Adrenal gland (tissue), 5 donors: ENCODE results near the gene DDX31.

Source experiments
- POLR2A ChIP-seq, 2 donors: fragments of 450-650 bp; IDR thresholded peaks; one replicate each; pipeline ENCODE4 v1.6.1; 2017; ENCODE audit warnings: antibody characterized with exemption in 2 of 2, mild to moderate bottlenecking in 2 of 2, moderate library complexity in 1 of 2
- TF ChIP-seq, protein P1 (sequence below), 6 experiments: fragments of 450-650 bp in 4 of 6; fragments of 200-600 bp in 2 of 6; sonication (generic) in 1 of 6; IDR thresholded peaks; 1 replicate in 5 of 6; 2 replicates in 1 of 6; pipeline versions ENCODE4 v1.5.1 to v1.8.0; 2016 to 2021; ENCODE audit warnings: antibody characterized with exemption in 6 of 6, mild to moderate bottlenecking in 2 of 6, moderate library complexity in 1 of 6
- donor health status: DM: no; HTN: no; CAD: no.

DNA sequence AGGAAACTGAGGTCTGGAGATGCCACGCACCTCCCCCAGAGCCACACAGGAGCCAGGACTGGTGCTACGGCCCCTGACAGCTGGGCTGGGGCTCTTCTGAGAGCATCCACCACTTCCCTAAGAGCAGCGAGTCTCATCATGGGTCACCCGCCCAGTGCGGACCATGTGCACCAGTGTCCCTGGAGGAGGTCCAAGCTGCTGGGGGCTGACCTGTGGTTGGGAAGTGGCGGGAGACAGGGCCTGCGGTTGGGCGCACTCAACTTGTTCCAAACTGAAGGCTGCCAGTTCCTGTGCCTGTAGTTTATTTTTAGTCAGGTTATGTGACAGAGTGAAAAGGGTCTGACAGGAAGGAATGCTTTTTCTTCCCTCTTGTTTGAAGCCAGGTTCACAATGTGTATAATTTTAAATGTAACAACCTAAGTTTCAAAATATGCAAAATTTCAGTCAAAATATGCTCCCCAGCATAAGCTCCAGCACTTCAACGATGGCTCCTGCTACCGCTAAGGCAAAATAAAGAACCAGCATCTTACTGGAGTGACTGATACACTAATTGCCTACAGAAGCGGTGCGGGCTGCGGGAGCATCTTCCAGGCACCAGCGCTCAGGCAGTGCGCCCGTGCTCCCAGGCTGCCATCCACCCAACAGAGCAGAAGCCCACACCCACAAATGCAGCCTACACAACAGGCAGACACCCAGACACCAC, 72.6 kb downstream of the DDX31 start:
- no peak for TF ChIP-seq POLR2A (IDR thresholded peaks at IDR 0.05)
- TF ChIP-seq, protein P1, sequence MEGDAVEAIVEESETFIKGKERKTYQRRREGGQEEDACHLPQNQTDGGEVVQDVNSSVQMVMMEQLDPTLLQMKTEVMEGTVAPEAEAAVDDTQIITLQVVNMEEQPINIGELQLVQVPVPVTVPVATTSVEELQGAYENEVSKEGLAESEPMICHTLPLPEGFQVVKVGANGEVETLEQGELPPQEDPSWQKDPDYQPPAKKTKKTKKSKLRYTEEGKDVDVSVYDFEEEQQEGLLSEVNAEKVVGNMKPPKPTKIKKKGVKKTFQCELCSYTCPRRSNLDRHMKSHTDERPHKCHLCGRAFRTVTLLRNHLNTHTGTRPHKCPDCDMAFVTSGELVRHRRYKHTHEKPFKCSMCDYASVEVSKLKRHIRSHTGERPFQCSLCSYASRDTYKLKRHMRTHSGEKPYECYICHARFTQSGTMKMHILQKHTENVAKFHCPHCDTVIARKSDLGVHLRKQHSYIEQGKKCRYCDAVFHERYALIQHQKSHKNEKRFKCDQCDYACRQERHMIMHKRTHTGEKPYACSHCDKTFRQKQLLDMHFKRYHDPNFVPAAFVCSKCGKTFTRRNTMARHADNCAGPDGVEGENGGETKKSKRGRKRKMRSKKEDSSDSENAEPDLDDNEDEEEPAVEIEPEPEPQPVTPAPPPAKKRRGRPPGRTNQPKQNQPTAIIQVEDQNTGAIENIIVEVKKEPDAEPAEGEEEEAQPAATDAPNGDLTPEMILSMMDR (IDR thresholded peaks at IDR 0.05) = no peak
